Measurements from ENCODE around the gene BTNL3.

- TF ChIP-seq KDM1A (IDR thresholded peaks at IDR 0.05; ENCODE audit: low read depth) (no peak), NPAS2 (CRISPR knock-in tag; IDR thresholded peaks at IDR 0.05; ENCODE audit: borderline replicate concordance) (no peak), POLR2A (IDR thresholded peaks at IDR 0.05; ENCODE audit: low read length) (no peak), CHD4 (IDR thresholded peaks at IDR 0.05; ENCODE audit: borderline replicate concordance) (no peak), CTCF (IDR thresholded peaks at IDR 0.05) (no peak), NFE2L2 (conservative IDR thresholded peaks at IDR 0.05; ENCODE audit: low read length) (no peak), RNF2 (IDR thresholded peaks at IDR 0.05; ENCODE audit: borderline replicate concordance, low read depth) (no peak), ZFP36 (IDR thresholded peaks at IDR 0.05; ENCODE audit: borderline replicate concordance, partially characterized antibody) (no peak)
Observed at GRCh38 chr5:180990086-180990881, 1.6 kb downstream of the BTNL3 start.

Measured in A549 (cell line).